ENCODE results near the gene GKN1. TPM values are rescaled to one million over a fixed set of nuclear protein-coding genes. Genes with fewer than 3 reads are reported as not detected.

GKN1 gene
- total RNA-seq, 1 experiment from 2014 or later = not detected

- Mint-ChIP-seq H3K9me3 (peaks cover 7% of the 10 kb centered on the region), H3K4me1 (peaks cover 6% of the 10 kb centered on the region; the same call in 1 of the 2 replicates), H3K27ac (no peak overlapping the region), H3K27me3 (ENCODE audit: low read depth) (peaks cover 16% of the 10 kb centered on the region), H3K36me3 (no peaks in the 10 kb centered on the region), H3K4me3 (no peak overlapping the region)
- DNase-seq (ENCODE audit: low spot score) = no peak
- CTCF ChIA-PET = interaction anchor here (0.9 to 1.5 kb wide), 3 partner anchors 8 to 113 kb away, joined by 3 to 11 read pairs (median 4); no protein-coding TSS in a partner anchor
- POLR2A ChIA-PET = no interaction called here
- ATAC-seq = peak; percentile 75
- TF ChIP-seq ATF2 (CRISPR knock-in tag; IDR thresholded peaks at IDR 0.05; ENCODE audit: borderline replicate concordance, low read depth) (no peak), EMX1 (CRISPR knock-in tag; IDR thresholded peaks at IDR 0.05) (no peak), CREM (CRISPR knock-in tag; IDR thresholded peaks at IDR 0.05) (no peak), RORB (CRISPR knock-in tag; IDR thresholded peaks at IDR 0.05) (no peak), OVOL2 (CRISPR knock-in tag; IDR thresholded peaks at IDR 0.05; ENCODE audit: borderline replicate concordance) (no peak), NFYB (CRISPR knock-in tag; conservative IDR thresholded peaks at IDR 0.05; ENCODE audit: low read depth) (no peak), IRF2 (CRISPR knock-in tag; IDR thresholded peaks at IDR 0.05; ENCODE audit: borderline replicate concordance, low read depth) (no peak), NFATC4 (CRISPR knock-in tag; IDR thresholded peaks at IDR 0.05) (no peak), ZNF671 (CRISPR knock-in tag; IDR thresholded peaks at IDR 0.05) (no peak), SOX15 (CRISPR knock-in tag; IDR thresholded peaks at IDR 0.05) (no peak), PREB (CRISPR knock-in tag; IDR thresholded peaks at IDR 0.05; ENCODE audit: borderline replicate concordance) (no peak), GABPB1 (CRISPR knock-in tag; IDR thresholded peaks at IDR 0.05) (no peak), NFE2L1 (CRISPR knock-in tag; IDR thresholded peaks at IDR 0.05) (no peak), SP1 (CRISPR knock-in tag; conservative IDR thresholded peaks at IDR 0.05) (no peak), ARID4B (CRISPR knock-in tag; IDR thresholded peaks at IDR 0.05; ENCODE audit: borderline replicate concordance) (no peak), GTF2I (CRISPR knock-in tag; conservative IDR thresholded peaks at IDR 0.05) (no peak), ZNF138 (CRISPR knock-in tag; conservative IDR thresholded peaks at IDR 0.05) (no peak), STAT6 (CRISPR knock-in tag; conservative IDR thresholded peaks at IDR 0.05; ENCODE audit: low read depth) (no peak), ZMAT4 (CRISPR knock-in tag; IDR thresholded peaks at IDR 0.05) (no peak), GRHL2 (CRISPR knock-in tag; IDR thresholded peaks at IDR 0.05; ENCODE audit: insufficient replicate concordance, severe bottlenecking) (no peak)
These were observed 22.5 kb upstream of the GKN1 start for GRCh38 chr2:68951899-68952298.
